Cerebellar cortex (tissue), 1 donor: ENCODE measurements around the gene TPD52L1.
A peak's percentile ranks its signal among the peaks of the same experiment; 100 is the strongest.
"Not testable (repeated sequence)": the region's sequence is repeated elsewhere in the genome, so short reads cannot be mapped to it uniquely, and the experiment has no call there.

Source experiments
- DNase-seq: peaks from one replicate; pipeline ENCODE4 v3.0.0-alpha.2; 2015; ENCODE audit warnings: low spot score

Gene TPD52L1

DNA sequence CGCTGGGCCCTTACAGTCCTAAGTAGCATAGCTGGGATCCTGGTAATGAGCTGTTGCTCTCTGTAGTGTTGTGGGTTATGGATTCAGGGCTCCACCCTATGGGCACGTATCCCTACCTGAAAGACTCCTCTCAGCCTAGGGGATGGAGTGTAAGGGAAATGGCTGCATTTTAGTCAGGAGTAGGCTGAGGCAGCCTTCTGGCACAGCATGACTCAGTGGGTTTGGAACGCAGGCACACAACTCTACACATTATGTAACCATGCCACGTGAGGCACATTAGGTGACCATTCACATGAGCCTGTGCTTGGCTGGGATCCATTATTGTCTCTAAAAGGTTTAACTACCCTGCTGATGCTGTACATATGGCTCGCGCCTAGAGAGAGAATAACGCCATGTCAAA is 120.4 kb downstream of the TPD52L1 start:
- DNase-seq, result peak; percentile 73

DNA sequence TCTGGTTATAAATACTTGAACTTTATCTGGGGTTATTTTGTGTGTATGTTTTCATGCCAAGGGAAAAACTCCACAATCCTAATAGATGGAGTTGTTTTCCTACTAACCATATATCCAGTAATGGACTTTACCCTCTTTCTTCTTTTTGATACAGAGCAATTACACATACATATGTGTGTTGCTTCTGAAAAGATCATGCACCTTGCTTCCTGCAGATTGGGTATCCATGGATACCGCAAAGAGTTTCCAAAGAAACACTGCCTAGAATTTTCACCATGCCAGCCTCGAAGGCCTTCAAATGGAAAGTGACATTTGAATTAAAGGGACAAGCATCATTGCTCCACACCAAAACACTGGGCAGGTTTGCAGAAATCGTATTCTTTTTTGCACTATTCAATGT is 121.4 kb downstream of the TPD52L1 start:
- DNase-seq, result peak; percentile 27

DNA sequence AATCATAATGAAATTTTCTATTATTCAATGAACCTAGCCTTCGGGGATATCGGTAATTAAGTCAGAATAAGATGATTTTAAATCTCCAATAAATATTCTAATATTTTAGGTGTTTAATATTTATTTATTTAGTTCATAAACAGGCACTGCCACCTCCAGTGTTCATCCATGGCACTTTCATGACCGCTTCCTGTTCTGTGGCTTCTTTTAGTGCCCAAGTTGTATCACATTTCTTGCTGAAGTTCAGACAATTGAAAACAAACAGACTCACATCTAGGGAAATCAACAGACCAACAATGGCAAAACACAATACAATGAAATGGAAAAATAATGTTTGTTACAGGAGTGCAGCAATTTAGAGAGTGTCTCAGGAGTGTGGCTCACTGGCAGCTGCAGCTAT is 122.2 kb downstream of the TPD52L1 start:
- DNase-seq, result no peak

DNA sequence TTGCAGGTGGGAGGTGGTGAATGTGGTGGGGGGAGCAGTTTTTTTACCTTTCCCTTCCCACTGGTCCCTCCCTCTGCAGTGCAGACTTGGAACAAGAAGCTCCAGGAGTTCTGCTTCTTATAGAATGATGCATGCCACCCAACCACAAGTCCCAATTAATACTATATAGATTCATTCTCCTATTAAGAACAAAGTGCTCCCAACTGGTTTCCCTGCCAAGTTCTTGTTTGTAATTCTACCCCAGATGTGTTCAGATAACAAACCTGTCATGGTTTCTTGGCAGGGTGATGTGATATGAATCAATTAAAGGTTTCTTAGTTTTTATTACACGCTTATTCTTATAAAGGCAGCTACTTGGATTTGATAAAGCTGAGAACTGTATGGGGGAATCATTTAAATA is 124.3 kb downstream of the TPD52L1 start:
- DNase-seq, result no peak

DNA sequence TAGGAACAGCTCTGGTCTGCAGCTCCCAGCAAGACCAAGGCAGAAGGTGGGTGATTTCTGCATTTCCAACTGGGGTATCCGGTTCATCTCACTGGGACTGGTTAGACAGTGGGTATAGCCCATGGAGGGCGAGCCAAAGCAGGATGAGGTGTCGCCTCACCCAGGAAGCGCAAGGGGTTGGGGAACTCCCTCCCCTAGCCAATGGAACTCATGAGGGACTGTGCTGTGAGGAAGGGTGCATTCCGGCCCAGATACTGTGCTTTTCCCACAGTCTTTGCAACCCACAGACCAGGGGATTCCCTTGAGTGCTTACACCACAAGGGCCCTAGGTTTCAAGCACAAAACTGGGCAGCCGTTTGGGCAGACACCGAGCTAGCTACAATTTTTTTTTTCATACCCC is 126.4 kb downstream of the TPD52L1 start:
- DNase-seq, result no peak

DNA sequence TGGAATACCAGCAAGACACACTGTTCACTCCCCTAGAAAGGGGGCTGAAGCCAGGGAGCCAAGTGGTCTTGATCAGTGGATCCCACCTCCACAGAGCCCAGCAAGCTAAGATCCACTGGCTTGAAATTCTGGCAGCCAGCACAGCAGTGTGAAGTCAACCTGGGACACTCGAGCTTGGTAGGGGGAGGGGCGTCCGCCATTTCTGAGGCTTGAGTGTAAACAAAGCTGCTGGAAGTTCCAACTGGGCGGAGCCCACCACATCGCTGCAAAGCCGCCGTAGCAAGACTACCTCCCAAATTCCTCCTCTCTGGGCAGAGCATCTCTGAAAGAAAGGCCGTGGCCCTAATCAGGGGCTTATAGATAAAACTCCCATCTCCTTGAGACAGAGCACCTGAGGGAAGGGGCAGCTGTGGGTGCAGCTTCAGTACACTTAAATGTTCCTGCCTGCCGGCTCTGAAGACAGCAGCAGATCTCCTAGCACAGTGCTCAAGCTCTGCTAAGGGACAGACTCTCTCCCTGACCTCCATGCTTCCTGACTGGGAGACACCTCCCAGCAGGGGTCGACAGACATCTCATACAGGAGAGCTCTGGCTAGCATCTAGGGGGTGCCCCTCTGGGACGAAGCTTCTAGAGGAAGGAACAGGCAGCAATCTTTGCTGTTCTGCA is 126.9 kb downstream of the TPD52L1 start:
- DNase-seq, result not testable (repeated sequence)

DNA sequence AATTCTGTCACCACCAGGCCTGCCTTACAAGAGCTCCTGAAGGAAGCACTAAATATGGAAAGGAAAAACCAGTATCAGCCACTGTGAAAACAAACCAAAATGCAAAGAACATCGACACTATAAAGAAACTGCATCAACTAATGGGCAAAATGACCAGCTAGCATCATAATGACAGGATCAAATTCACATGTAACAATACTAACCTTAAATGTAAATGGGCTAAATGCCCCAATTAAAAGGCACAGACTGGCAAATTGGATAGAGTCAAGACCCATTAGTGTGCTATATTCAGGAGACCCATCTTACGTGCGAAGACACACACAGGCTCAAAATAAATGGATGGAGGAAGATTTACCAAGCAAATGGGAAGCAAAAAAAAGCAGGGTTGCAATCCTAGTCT is 128.9 kb downstream of the TPD52L1 start:
- not testable (repeated sequence) for DNase-seq

DNA sequence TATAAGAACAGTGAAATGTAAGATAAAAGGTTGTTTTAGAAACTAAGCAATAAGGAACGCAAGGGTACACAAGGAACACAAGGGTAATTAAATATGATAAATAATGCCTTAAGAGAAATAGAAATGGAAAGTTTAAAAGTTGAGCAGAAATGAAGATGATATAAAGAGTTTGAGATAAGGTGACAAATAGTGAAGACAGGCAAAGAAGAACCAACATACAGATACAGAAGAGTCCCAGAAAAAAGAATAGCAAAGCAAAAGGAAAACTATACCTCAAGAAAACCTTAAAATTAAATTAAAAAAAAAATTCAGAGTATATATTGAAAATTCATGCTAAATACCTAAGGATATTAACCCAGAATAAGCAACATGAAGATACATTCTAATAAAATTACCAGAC is 131.8 kb downstream of the TPD52L1 start:
- no peak for DNase-seq

DNA sequence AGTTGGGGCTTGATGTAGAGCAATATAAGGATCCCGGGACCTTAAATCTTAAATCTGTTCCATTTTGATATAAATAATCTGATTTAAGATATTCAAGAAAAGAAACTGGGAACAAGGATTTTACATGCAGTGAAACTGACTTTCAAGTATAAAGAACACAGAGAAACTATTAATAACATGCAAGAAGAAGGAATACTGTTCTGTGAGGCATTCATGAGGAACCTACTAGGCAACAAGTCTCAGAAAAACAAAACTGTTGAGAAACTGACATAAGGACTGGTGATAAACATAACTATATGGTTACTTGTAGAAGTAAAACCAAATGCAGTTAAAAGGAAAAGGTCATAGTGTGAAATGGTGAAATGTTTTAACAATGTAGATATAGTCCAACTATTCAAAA is 132.4 kb downstream of the TPD52L1 start:
- no peak for DNase-seq

DNA sequence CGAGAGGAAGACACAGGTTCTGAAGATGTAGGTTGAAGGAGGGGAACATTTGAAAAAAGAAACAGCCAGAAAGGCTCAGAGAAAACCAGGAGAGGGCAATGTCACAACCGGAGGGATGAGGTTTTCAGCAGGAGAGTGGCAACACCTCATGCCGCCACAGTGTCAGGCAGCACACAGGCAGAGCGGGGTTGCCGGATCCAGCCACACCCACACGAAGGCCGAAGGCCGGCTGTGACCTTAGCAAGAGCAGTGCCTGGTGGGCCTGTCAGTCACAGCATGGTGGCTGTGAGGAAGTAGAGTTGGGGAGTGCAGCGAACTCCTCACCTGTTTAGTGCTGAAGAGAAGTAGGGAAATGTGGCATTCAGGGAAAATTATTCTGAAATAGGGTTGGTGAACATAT is 134.1 kb downstream of the TPD52L1 start:
- DNase-seq, result no peak

DNA sequence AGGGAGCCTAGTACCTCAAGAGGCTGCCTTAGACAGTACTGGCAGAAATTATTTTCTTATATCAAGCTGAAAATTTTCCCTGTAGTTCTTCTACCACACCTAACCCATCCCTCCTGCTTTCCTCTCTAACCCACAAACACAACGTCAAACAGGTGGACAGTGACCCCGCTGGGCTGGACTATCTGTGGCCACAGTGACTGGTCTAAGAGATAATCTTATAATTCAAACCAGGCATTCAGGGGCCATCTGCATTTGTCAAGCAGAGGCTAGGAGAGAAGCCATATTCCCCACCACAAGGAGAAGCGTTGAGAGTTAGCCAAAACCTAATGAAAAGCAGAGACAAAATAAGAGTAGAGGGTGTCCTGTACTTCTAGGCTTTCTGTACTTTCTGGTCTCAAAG is 140.0 kb downstream of the TPD52L1 start:
- no peak for DNase-seq

DNA sequence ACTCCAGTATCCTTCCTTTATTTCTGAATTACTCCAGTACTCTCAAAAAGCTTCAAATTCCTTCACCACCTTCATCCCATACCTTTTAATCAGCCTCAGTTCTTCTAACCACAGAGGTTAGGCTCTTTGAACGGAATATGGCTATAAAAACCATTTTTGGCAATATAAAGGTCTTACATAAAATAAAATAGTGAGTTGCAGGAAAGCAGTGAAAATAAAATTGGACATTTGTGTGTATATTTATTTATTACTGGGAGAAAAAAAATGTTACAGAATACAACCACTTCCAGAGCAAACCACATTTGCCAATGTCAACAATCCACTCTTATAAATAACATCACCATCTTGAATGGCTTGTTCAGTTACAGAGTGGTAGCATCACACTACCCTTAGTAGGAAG is 140.5 kb downstream of the TPD52L1 start:
- no peak for DNase-seq

DNA sequence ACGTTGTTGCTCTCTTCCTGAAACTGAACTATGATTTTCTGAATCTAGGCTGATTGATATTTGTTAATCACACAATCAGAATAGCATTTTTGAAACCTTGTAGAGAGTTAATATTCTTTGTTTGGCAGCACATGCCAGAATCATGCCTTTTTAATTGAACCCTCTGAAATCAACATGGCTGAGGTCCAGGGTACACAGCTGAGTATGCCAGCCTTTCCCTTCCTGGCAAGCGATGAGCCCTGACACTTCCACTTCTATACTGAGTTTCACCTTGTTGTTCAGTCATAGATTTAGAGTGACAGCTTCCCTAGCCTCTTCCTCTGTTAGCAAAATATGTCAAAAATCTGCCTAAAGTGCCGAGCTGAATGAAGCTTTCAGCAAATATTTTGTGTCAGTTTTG is 141.4 kb downstream of the TPD52L1 start:
- peak; percentile 64 for DNase-seq

DNA sequence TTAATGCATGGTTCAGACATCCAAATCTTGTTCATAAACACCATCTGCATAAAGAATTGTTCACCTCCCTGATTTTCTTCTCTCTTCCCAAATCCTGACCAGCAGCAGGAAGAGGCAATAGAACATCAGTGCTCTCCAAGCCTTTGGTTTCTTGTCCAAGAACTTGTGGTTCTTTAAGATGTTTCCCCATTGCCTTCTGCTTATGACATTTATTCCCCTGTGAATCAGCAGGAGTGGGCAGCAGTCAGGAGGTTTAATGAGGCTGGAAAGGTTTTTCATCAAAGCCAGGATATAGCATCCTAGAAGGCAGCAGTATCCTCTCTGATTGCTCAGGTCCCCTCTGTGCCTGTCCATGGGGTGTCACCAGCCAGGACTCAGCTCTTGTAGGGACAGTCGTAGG is 142.9 kb downstream of the TPD52L1 start:
- DNase-seq, result no peak

DNA sequence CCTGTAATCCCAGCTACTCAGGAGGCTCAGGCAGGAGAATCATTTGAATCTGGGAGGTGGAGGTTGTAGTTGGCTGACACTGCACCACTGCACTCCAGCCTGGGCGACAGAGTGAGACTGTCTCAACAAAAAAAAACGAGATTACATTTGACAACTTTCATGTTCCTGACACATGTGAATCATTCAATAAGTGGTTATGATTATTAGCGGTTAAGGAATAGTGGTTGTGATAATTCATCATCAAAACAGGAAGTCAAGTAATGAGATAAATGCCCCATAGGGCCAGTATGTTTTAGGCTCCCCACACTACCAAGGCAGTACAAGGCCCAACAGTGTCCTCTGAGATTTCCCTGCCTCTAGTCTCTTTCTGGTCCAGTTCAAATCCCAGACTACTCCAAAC is 145.7 kb downstream of the TPD52L1 start:
- DNase-seq, result no peak

DNA sequence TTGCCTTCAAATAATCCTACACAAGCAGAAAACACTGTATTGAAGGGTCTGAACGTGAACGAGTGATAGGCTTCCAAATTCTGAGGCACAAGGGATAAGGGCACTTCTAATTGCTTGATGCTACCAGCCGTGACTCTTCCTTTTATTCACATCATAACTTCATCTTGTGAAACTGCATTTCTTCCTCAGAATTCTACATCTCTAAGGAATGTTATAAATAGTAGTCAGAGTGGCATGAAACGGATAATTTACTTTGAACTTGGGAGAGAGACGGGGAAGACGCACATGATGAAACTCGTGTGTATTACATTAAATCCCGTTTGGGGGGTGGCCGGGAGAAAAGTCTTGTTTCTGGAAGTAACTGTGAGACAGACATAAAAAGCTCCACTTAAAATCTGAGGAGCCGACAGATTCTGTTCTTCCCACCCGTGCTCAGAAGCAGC is 147.4 kb downstream of the TPD52L1 start:
- DNase-seq, result peak; percentile 29

DNA sequence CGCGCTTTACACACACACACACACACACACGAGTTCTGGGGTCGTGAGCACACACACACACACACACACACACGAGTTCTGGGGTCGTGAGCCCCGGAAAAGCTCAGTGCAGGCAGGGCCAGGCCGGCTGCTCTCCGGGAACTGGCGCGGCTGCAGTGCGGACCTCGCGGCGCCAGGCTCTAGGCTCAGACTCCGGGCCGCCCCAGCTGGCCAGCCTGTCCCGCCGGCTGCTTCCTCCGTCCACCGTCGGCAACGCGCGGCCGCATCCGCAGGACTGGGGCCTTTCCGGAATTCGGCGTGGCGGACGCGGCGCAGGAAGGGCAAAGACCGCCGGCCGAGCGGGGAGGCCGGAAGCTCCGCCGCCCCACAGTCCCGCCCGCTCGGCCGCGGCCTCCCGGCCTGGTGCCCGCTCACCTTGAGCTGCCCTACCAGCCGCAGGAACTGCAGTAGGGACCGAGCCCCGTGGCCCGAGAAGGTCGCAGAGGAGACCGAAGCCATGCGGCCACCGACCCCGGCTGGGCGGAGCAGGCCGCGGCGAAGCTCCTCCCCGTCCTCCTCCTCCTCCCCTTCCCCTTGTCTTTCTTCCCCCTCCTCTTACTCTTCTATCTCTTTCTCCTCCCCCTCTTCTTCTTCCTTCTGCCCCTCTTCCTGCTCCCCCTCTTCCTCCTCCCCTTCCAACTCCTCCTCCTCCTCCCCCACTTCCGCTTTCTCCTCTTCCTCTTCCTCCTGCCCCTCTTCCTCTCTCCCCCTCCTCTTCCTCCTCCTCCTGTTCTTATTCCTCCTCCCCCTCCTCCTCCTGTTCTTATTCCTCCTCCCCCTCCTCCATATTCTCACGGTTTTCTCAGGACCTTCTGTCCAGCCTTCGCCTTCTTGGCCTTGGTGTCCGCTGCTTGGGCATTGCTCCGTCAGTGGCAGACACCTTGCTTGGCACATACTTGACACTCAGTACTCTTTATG is 148.1 kb downstream of the TPD52L1 start, which contains the start of gene HDDC2:
TSS of gene HDDC2 (minus strand) at position 533 of the 957 bp plus-strand sequence. CDS start at position 498, 35 bp downstream.
- DNase-seq, result peak; percentile 89

DNA sequence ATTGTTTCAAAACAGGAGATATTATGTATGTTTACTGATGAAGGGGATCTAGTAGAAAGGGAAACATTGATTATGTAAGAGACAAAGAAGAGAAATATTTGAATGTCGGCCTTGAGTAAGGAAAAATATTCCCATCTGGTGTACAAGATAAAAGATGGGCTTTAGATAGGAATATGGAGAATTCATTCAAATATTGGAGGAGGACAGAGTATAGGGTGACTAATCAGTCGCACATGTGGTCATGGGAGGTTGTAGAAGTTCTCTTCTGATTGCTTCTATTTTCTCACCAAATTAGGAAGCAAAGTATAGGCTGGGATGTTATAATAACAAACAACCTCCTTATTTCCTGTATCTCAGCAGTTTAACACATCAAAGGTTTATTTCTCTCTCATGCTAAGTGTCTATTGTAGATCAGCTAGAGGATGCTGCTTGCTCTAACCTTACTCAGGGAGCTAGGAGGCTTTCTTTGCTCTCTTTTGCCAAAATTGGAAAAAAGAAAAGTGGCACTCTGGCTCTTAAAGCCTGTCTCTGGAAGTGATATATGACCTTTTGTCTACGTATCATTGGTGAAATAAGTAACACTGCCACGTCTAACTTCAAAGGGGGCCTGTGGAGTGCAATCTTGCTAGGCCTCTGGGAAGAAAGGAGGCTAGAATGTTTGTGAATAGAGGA is 149.4 kb downstream of the TPD52L1 start:
- DNase-seq, result no peak

DNA sequence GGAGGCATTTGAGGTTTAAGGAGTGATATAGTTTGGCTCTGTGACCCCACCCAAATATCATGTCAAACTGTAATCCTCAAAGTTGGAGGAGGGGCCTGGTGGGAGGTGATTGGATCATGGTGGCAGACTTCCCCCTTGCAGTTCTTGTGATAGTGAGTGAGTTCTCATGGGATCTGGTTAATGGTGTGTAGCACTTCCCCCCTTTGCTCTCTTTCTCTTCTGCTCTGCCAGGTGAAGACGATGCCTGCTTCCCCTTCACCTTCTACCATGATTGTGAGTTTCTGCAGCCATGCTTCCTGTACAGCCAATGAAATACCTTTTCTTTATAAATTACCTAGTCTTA is 149.9 kb downstream of the TPD52L1 start:
- no peak for DNase-seq

DNA sequence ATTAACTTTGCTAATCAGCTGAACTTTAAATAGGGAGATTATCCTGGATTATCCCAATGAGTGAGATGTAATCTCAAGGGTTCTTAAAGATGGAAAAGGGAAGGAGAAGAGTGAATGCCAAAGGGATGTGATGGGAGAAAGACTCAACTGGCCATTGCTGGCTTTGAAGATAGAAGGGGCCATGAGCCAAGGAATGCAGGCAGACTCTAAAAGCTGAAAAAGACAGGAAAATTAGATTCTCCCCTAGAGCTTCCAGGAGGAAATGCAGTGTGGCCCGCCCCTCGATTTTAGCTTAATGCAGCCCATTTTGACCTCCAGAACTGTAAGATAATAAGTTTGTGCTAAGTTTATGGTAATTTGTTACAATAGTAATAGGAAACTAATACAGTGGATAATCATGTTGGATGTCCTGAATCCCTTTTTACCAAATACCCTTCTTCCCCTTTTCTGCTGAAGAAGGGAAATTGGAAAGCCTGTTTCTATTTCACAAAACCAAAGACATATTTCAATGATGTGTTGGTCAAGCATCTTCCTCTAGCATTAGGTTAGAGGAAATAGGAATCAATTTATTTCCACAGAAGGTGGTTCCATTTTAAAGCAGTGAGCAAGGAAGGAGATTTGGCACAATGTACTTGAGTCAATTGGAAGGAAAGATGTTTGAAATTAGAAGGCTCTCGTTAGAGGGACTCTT is 151.5 kb downstream of the TPD52L1 start:
- DNase-seq, result no peak

DNA sequence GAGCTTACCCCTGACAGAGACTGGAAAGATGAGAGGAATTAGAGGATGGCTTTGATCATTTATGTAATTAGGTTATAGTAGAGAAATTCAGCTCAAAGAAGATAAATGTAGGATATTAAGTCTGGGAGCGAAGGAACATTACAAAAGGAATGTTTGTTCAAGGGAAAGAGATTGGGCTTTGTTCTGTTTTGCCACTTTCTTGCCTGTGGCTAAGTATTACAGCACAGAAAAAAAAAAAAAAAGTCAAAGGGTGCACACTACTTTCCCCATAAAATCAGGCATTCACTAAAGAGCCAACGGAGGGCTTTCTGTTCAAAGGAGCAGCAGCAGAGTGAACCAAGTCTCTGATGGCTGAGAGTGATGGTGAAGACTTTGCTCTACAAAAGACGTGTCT is 153.2 kb downstream of the TPD52L1 start:
- no peak for DNase-seq

DNA sequence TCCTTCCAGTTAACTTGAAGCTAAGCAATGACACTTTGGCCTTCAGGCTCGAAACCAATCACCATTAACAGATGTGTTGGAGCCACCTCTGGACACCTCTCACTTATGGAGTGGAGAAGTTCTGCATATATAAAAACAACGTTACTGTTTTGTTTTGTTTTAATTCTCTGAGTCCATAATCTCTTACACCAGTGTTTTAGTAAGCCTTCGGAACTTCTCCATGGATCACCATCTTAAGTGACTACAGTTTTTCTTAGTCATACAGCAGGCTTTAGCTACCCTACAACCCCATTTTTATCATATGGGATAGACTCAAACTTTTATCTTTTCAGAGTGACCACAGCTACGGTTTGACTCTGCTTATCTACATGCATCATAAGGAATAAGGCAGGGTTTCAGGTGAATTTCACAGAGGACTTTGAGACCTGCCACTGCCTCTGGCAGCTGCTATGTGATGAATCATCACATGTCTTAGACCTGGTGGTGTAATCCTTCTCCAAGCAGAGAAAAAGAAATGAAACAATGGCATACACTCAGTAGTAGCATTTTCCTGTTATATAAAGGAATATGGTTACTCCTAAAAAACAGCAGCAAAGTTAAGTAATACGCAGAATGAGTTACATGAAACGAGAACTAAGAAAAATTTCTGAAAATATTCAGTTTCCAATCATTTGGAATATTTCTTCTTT is 153.7 kb downstream of the TPD52L1 start:
- no peak for DNase-seq
